ENCODE results near the gene CYP2S1.

The CYP2S1 gene

GRCh38 chr19:41186971-41187883, 5.8 kb upstream of the CYP2S1 start:
- TF ChIP-seq CTCF (IDR thresholded peaks at IDR 0.05; ENCODE audit: low read depth, low read length) = no peak
- H3K4me3 ChIP-seq (ENCODE audit: low read depth, low read length) = no peak overlapping the region

GRCh38 chr19:41187884-41188279, 5.1 kb upstream of the CYP2S1 start:
- TF ChIP-seq CTCF (IDR thresholded peaks at IDR 0.05; ENCODE audit: low read depth, low read length) = no peak
- H3K4me3 ChIP-seq (ENCODE audit: low read depth, low read length) = no peak overlapping the region

DNA sequence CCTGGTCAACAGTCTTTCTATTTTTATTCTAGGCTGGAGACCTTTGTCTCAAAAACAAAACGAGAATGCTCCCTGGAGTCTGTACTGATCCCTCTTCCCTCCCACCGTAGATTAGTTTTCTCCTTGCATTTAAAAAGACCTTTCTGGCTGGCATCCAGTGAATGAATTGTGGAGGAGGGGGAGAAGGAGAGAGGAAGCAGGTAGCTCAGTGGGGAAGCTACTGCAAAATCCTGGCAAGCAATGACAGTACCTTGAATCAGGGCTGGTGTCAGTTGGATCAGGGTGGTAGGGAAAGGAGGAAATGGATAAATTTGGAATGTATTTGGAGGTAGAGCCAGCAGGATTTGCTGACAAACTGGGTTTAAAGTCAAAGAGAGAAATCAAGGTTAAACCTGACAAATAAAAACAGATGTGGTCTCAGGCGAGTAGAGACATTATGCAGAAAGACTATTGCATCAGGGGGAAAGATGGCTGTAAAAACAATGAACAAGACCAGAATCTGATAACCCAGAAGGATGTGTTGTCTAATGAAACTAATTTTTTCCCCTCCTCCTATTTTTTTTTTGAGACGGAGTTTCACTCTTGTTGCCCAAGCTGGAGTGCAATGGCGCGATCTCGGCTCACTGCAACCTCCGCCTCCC, 3.5 kb upstream of the CYP2S1 start:
- H3K4me3 ChIP-seq (ENCODE audit: low read depth, low read length) = no peak overlapping the region
- TF ChIP-seq CTCF (IDR thresholded peaks at IDR 0.05; ENCODE audit: low read depth, low read length) = no peak

- TF ChIP-seq CTCF (IDR thresholded peaks at IDR 0.05; ENCODE audit: low read depth, low read length) = no peak
- peak overlapping the region; percentile 60 for H3K4me3 ChIP-seq (ENCODE audit: low read depth, low read length)
Observed at GRCh38 chr19:41193430-41194156, 574 bp downstream of the CYP2S1 start.

- no peak for TF ChIP-seq CTCF (IDR thresholded peaks at IDR 0.05; ENCODE audit: low read depth, low read length)
- H3K4me3 ChIP-seq (ENCODE audit: low read depth, low read length) = peak overlapping the region; percentile 60
Observed at GRCh38 chr19:41194157-41194552, 1.1 kb downstream of the CYP2S1 start.

GRCh38 chr19:41195675-41196497, 2.9 kb downstream of the CYP2S1 start:
- no peak for TF ChIP-seq CTCF (IDR thresholded peaks at IDR 0.05; ENCODE audit: low read depth, low read length)
- H3K4me3 ChIP-seq (ENCODE audit: low read depth, low read length) = no peak overlapping the region

Data from WI38 (cell line).